ENCODE data around the gene GRAP. TPM values are rescaled to one million over a fixed set of nuclear protein-coding genes. Genes with fewer than 3 reads are reported as not detected.

Gene GRAP
- total and polyA plus RNA-seq, 2 experiments from 2014 or later, result 0.24 TPM; not detected in 1

- Mint-ChIP-seq H3K9me3 (no peaks in the 10 kb centered on the region), H3K27ac (no peak overlapping the region; the same call in 1 of the 2 replicates), H3K36me3 (ENCODE audit: low read depth) (no peaks in the 10 kb centered on the region), H3K27me3 (ENCODE audit: insufficient read depth, low read depth, poor library complexity) (peaks cover 7% of the 10 kb centered on the region), H3K4me1 (peaks cover 8% of the 10 kb centered on the region), H3K4me3 (no peak overlapping the region)
- Histone ChIP-seq H3K27me3 (ENCODE audit: insufficient read depth) (no peaks in the 10 kb centered on the region), H3K36me3 (ENCODE audit: insufficient read depth) (no peaks in the 10 kb centered on the region), H3K4me3 (no peak overlapping the region), H4K20me1 (replicated peaks; ENCODE audit: insufficient read depth) (no peaks in the 10 kb centered on the region), H3K79me2 (replicated peaks; ENCODE audit: insufficient read depth) (no peaks in the 10 kb centered on the region), H3K4me1 (ENCODE audit: insufficient read depth) (no peaks in the 10 kb centered on the region), H3F3A (replicated peaks; ENCODE audit: low read depth) (no peaks in the 10 kb centered on the region), H3K4me2 (no peak overlapping the region), H3K27ac (ENCODE audit: low read depth) (no peak overlapping the region), H2AFZ (no peak overlapping the region), H3K9me2 (ENCODE audit: insufficient read depth) (no peaks in the 10 kb centered on the region)
- DNase-seq (ENCODE audit: low spot score) (no peak), ATAC-seq (peak; percentile 12; the same call in 2 of the 3 replicates)
- TF ChIP-seq CTCF (conservative IDR thresholded peaks at IDR 0.05; ENCODE audit: low read depth in 2 of 2) (no peak), STAT1 (IDR thresholded peaks at IDR 0.05; ENCODE audit: unreplicated experiment) (no peak), ZNF462 (CRISPR knock-in tag; IDR thresholded peaks at IDR 0.05) (no peak), EZH2 (IDR thresholded peaks at IDR 0.05; ENCODE audit: low read depth, unreplicated experiment) (no peak), POLR2AphosphoS5 (IDR thresholded peaks at IDR 0.05; ENCODE audit: low read depth) (no peak), EZH2phosphoT487 (IDR thresholded peaks at IDR 0.05; ENCODE audit: unreplicated experiment) (no peak), ETS1 (IDR thresholded peaks at IDR 0.05) (no peak), JUNB (IDR thresholded peaks at IDR 0.05; ENCODE audit: unreplicated experiment) (no peak), ZNF331 (CRISPR knock-in tag; IDR thresholded peaks at IDR 0.05; ENCODE audit: low read depth) (no peak), NANOG (IDR thresholded peaks at IDR 0.05; ENCODE audit: borderline replicate concordance) (no peak), ZNF114 (CRISPR knock-in tag; IDR thresholded peaks at IDR 0.05) (no peak)
Observed at GRCh38 chr17:19019041-19019941, 27.5 kb downstream of the GRAP start.

Data from GM23338 (cell line).